Transverse colon (tissue), 4 donors: ENCODE measurements around the gene PDIA5.

Source experiments
- POLR2A ChIP-seq: fragments of 450-650 bp; IDR thresholded peaks from one replicate; pipeline ENCODE4 v1.6.1; 2016; ENCODE audit warnings: antibody characterized with exemption, mild to moderate bottlenecking, moderate library complexity
- POLR2AphosphoS5 ChIP-seq, 3 donors: sonication (generic); formaldehyde crosslinking; IDR thresholded peaks; one replicate each; pipeline ENCODE4 v1.6.1; 2016; ENCODE audit warnings: antibody characterized with exemption in 3 of 3
- TF ChIP-seq, protein P1 (sequence below), 5 experiments: fragments of 200-600 bp in 3 of 5; fragments of 450-650 bp in 2 of 5; sonication (generic) in 3 of 5; IDR thresholded peaks; 1 replicate in 2 of 5; 2 replicates in 3 of 5; pipeline ENCODE4 v1.5.1; 2016 to 2017; ENCODE audit warnings: antibody characterized with exemption in 5 of 5, inconsistent platforms in 3 of 5, mild to moderate bottlenecking in 2 of 5, moderate library complexity in 1 of 5

DNA sequence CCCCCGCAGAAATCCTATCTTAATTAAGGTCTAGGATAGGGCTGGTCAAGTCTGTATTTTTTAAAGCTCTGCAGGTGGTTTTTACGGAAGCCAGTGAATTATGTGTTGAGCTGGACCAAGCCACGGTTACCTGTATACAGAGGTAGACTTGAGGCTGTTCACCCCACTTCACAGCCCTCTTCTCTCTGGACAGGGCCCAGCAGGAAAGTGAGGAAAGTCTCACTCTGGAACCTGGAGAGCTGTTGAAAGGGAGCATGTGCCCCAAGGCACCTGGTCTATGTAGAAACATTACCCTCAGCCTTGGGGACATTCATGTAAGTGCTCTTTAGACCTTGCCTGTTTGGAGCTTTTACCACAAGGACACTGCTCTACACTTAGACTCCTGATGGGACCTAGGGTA is 46.1 kb upstream of the PDIA5 start:
- TF ChIP-seq, protein P1, sequence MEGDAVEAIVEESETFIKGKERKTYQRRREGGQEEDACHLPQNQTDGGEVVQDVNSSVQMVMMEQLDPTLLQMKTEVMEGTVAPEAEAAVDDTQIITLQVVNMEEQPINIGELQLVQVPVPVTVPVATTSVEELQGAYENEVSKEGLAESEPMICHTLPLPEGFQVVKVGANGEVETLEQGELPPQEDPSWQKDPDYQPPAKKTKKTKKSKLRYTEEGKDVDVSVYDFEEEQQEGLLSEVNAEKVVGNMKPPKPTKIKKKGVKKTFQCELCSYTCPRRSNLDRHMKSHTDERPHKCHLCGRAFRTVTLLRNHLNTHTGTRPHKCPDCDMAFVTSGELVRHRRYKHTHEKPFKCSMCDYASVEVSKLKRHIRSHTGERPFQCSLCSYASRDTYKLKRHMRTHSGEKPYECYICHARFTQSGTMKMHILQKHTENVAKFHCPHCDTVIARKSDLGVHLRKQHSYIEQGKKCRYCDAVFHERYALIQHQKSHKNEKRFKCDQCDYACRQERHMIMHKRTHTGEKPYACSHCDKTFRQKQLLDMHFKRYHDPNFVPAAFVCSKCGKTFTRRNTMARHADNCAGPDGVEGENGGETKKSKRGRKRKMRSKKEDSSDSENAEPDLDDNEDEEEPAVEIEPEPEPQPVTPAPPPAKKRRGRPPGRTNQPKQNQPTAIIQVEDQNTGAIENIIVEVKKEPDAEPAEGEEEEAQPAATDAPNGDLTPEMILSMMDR (IDR thresholded peaks at IDR 0.05), result no peak
- TF ChIP-seq POLR2A (no peak), POLR2AphosphoS5 (IDR thresholded peaks at IDR 0.05) (no peak)
